GM19023 (cell line): ENCODE data around the gene TGFBR2.
A peak's percentile ranks its signal among the peaks of the same experiment; 100 is the strongest.

Experiments used
- ATAC-seq: cut with Tn5 transposase; IDR thresholded peaks from one replicate; pipeline ENCODE4 v1.9.1; 2021; ENCODE audit warnings: mild to moderate bottlenecking, moderate library complexity; ENCODE audit not compliant: unreplicated experiment

The TGFBR2 gene

GRCh38 chr3:30633718-30634117 is 27.3 kb downstream of the TGFBR2 start:
- no peak for ATAC-seq

GRCh38 chr3:30634761-30635735 is 28.6 kb downstream of the TGFBR2 start:
- no peak for ATAC-seq

- no peak for ATAC-seq
Observed at GRCh38 chr3:30637310-30638219, 31.2 kb downstream of the TGFBR2 start.

GRCh38 chr3:30638685-30639412 is 32.4 kb downstream of the TGFBR2 start:
- ATAC-seq = no peak

- peak; percentile 61 for ATAC-seq
Observed at GRCh38 chr3:30639937-30640336, 33.5 kb downstream of the TGFBR2 start.

GRCh38 chr3:30640851-30641250 is 34.5 kb downstream of the TGFBR2 start:
- no peak for ATAC-seq

- ATAC-seq = no peak
Observed at GRCh38 chr3:30641416-30642251, 35.2 kb downstream of the TGFBR2 start.

- no peak for ATAC-seq
Observed at GRCh38 chr3:30642849-30643361, 36.5 kb downstream of the TGFBR2 start.

- no peak for ATAC-seq
Observed at GRCh38 chr3:30643763-30644462, 37.5 kb downstream of the TGFBR2 start.

- peak; percentile 56 for ATAC-seq
Observed at GRCh38 chr3:30644615-30645014, 38.2 kb downstream of the TGFBR2 start.

- ATAC-seq = no peak
Observed at GRCh38 chr3:30645077-30645476, 38.7 kb downstream of the TGFBR2 start.

- ATAC-seq = no peak
Observed at GRCh38 chr3:30646181-30646876, 39.9 kb downstream of the TGFBR2 start.

GRCh38 chr3:30646961-30647752 is 40.8 kb downstream of the TGFBR2 start:
- ATAC-seq = no peak

- no peak for ATAC-seq
Observed at GRCh38 chr3:30648670-30649357, 42.4 kb downstream of the TGFBR2 start.

GRCh38 chr3:30649572-30650318 is 43.3 kb downstream of the TGFBR2 start:
- ATAC-seq = peak; percentile 64

GRCh38 chr3:30650348-30650995 is 44.1 kb downstream of the TGFBR2 start:
- no peak for ATAC-seq
